GM20431 (cell line): ENCODE measurements around the gene SCN2B.

Experiments
- in situ Hi-C: fragments of 300-500 bp; cut with MseI, MboI; formaldehyde crosslinking; loops from one replicate; pipeline ENCODE4 v1.15.0; 2020; ENCODE audit warnings: low sequenced_read_pairs; ENCODE audit not compliant: unreplicated experiment

Gene SCN2B

DNA sequence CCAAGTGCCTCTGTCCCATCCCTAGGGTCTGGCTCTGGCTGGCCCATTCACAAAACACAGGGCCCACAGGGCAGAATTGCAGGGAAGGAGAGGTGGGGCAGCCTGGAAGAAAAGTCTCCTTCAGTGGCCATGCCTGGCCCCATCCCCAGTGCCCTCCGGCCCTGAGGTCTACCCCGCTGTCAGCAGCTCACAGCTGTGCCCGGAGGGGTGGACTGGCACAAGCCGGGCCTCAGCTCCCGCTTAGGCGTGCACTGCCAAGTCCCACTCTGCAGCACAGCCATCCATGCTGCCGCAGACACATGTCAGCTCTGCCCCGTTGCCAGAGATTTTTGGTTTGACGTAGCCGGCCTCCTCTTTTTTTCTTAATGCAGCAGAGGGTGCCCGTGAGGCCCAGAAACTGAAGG, 3.9 kb upstream of the SCN2B start:
- in situ Hi-C loops, result no loop called here

DNA sequence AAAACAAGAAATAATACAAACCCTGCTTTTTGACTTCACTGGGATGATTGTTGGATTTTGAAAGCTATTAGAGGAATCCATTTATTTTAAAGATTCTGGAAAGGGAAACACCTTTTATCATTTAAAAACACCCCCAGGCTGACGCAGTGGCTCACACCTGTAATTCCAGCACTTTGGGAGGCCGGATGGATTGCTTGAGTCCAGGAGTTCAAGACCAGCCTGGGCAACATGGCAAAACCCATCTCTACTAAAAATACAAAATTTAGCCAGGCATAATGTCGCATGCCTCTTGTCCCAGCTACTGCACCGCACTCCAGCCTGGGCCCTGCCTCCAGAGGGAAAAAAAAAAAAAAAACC, 317 bp upstream of the SCN2B start:
- in situ Hi-C loops, result no loop called here

DNA sequence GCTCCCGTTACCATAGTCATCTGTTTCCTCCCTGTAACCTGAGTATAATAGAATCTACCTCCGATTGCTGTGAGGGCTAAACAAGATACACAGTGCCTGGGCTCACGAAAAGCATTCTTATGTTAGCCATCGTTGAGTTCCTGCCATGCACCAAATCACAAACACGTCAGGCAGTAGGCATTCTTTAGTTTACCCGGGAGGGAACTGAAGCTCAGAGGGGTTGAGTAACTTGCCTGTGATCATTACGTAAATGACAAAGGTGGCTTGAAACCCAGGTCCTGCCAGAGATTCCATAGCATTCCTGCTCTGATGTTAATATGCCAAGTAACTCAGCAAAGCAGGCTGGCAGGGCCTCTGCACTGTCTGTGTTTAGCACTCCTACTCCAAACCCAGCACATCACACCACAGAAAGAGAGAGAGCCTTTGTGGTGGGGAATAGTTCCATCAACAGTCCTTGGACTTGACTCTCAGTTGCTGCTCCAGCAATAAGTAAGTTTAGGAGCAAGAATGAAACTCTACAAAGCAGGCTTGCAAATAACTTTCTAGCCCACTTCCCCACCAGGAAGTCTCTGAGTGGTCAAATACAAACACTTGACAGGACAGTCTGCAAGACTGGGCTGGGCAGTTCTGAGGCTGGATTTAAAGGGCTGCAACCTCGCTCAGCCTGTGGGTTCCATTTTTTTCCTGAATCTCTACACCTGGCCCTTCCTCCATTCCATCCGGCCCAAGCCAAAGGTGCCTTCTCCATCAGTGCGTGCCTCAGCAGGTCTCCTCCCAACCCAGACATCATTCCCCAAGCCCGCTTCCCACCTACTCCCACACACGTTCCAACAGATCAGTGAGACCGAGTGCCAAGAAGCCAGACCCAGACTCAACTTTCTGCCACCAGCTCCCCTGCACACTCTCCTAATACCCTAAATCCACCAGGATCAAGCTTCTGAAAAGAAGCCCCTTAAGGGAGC, 1.1 kb downstream of the SCN2B start:
- in situ Hi-C loops, result no loop called here

DNA sequence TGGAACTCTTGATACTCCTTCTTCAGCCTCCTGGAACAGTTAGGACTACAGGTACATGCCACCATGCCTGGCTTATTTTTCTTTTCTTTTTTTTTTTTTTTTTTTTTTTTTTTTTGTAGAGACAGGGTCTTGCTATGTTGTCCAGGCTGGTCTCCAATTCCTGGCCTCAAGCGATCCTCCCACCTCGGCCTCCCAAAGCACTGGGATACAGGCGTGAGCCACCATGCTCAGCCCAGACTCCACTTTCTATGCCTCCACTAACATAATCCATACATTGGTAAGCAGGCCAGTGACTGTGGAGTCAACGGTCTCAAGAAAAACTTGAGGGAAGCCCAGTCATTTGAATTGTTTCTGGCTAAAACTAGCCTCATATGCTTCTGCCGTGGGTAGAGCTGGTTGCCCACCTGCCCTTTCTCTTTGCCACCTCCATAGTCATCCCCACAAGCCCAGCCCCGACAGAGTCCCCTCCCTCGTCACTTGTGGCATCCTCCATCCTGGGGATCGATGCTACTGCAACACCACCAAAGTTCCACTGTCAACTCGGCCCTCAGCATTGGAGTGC, 2.4 kb downstream of the SCN2B start:
- in situ Hi-C loops, result no loop called here

DNA sequence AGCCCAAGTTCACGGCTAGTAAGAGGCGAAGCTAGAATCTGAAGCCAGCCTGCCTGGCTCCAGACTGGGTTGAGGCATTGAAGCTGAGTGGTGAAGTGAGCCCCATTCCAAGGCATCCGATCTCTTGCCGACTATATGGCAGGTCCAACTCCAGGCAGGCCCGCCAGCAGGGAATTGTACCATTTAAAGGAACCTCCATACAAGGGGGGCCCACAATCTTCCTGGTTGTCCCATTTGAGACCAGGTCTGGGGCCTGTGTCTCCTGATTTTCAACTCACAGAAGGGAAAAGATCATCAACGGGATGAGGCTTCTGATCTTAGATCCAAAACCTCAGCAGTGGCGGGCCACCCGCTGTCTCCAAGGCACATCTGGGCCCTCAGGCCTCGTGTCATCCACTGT, 4.1 kb downstream of the SCN2B start:
- in situ Hi-C loops, result no loop called here

DNA sequence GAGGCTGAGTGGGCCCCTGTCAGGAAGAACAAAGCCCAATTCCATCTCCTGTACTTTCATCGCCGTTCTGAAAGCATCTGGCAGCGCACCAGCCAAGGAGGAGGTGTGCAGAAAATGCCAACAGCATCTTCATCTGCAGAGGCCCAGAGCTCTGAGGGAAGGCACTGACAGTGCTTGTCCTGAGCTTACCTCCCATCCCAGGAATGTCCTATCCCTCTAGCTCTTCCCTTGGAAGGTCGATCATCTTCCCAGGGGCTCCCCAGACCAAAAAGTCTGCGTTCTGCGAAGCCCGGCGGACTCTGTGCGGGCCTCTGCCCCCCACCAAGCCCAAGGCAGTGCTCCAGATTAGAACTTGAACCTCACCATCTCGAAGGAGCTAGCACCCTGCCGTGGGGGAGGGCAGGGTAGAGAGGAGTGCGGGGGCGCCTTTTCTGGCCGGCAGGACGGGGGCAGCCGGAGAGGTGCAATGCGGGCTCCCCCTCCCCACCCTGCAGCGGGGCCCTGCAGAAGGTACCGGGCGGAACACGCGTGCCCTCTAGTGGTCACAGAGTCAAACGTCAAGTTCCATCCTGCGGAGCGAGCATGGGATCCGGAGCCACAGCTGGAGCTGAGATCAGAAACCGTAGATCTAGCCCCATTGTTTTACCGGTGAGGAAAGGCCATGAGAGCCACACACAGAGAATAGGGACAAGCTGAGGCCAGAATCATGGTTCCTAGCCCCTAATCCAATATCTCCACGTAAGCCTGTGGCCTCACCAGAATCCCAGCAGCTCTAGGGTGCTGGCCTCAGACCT, 5.0 kb downstream of the SCN2B start:
- in situ Hi-C loops, result no loop called here

DNA sequence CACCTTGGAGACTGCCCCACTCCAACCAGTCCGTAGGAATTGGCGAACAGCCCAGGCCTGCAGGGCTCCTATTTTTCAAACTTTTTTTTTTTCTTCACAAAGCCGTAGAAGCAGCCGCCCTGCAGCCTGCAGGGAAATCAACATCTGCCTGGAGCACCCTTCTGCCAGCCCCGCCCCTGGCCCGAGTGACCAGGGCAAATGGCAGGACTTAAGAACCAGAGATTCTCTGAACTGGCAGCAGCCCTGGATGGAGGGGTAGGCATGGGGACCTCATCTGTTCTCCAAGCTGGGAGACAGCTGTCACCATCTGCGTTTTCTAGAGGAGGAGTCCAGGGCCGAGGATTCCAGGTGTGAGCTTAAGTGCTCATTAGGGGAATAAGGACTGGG, 5.6 kb downstream of the SCN2B start:
- in situ Hi-C loops, result no loop called here

DNA sequence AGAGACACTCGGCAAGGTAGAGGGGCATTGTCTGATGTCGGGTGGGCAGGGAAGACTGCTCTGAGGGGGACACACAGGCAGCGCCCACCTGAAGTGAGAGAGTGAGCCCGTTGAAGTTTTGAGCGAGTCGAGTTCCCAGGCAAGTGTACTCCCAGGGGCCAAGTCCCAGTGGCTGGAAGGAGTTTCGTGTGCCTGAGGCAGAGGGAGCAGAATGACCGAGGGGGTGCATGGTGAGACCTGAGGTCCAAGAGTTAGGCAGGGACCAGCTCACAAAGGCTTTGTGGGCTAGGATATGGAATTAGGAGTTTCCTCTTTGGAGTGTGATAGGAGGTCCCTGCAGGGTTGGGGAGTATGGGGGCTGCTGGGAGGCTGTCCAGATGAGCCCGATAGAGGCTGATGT, 6.2 kb downstream of the SCN2B start:
- in situ Hi-C loops, result no loop called here

DNA sequence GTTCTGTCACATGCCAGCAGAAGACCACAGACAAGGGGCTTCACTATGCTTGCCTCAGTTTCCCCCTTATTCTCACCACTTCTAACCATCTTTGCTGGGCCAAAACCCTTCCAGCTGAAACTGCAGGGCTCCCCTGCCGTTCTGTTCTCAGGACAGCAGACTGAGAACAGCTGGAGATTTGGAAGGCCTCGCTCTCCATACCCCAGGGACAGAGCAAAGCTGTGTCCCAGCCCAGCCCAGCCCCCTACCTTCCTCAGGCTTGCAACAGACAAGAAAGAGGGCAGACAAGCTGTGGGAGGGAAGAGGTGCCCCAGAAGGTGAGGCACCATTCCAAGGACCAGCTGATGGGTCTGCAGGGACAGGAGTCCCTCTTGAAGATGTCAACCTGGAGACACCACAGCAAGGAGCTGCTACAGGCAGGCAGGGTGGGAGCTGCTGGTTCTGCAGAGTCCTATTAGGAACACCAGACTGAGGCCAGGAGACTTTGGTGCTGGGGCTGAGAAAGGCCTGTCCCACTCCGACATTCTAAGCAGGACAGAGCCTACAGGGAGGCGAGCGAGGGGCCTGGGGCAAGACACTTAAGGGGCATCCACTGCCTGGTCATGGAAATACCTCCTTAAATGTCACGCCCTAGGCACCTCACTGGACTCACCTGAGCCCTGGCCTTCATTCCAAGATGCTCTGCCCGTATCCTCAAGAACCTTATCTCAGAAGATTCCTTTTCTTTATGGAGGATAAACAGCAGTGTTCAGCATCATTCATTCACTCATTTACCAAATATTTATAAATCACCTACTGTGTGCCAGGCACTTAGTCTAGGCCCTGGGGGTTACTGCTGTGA, 6.9 kb downstream of the SCN2B start:
- in situ Hi-C loops, result no loop called here

DNA sequence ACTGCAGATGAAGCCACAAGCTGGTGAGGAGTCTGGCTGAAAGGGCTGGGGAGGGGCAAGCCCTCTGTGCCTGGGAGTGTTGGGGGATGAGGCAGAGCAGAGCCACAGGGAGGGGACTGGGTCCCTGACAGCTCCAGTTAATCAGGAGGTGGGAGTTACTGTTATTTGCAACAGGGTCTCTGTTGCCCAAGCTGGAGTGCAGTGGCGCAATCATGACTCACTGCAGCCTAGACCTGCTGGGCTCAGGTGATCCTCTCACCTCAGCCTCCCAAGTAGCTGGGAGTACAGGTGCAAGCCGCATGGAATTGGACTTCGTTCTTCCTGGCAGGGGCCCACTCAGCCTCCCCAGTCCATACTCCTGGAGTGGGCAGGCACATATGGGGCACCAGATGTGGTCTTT, 7.7 kb downstream of the SCN2B start:
- in situ Hi-C loops, result no loop called here

DNA sequence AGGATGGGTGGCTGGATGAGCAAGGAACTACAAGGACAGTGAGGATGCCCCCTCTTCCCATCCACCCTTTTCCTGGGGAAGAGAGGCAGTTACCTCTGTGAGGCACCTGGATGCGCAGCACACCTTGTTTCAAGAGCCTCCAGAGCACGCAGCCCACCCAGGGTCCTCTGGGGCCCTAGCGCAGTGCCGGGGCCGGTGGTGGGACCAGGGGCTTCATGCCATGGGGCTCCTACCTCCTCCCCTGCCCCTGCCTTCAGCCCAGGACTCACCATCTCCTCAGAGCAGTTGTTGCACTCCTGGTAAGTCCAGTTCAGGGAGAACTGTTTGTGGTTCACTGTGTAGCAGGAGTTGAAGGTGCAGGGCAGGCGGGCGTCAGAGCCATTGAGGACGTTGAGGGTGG, 8.1 kb downstream of the SCN2B start:
- in situ Hi-C loops, result no loop called here

DNA sequence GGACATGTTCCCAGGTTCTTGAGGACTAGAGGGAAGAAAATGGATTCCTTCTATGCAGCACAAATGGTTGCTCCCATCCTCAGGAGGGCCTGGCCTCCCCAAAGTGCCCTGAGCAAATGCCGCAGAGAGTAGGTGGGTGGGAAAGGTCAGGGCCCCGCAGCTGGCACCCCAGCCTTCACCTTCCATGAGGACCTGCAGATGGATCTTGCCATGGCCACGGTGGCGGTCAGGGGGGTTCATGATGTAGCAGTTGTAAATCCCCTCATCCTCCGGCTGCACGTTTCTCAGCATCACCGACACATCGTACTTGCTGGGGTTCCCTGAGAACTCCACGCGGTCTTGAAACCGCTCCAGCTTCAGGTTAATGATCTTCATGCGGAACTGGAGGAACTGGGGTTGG, 8.5 kb downstream of the SCN2B start:
- in situ Hi-C loops, result no loop called here

DNA sequence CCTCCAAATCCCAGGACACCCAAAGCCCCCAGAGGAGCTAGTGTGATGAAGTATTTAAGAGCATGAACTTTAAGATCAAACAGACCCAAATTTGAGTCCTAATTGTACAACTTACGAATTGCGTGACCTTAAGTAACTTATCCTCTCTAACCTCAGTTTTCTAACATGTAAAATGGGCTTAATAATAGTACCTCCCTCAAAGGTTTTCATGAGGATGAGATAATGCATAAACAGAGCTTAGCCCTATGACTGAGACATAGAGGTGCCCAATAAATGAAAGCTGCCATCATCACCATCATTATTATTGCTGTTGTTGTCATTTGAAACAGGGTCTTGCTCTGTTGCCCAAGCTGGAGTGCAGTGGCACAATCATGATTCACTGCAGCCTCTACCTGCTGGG, 9.2 kb downstream of the SCN2B start:
- in situ Hi-C loops, result no loop called here

DNA sequence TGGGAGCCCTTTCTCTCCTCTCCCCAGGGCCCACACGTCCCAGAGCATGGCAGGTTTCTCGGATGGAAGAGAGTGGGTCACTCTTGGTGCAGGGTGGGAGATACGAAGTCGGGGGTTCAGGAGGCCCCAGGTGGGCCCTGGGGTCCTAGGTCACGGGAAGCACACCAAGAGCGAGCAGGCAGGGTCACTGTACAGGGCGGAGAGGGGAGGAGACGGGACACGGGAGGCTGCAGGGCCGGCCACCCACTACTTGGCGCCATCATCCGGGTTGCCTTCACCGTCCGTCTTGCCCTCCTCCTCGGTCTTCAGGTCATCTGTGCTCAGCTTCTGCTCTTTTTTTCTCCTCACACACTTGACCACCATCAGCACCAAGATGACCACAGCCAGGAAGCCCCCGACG, 9.8 kb downstream of the SCN2B start:
- in situ Hi-C loops, result no loop called here

DNA sequence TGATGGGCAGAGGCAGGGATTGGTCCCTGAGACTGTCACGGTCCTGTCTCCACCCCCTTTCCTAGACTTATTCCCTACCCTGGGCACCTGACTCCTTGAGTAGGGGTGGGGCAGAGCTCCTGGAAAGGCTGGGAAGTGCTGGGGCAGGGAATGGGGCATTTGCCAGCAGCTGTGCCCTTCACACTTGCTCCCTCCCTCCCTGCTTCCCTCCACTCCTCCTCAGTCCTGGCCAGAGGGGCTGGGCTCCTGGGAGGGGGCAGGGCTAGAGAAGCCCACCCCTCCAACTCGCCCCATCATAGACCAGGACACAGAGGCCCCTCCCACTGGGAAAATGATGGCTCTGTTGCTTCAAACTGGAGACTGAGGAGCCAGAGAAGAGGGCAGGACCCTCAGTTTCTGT, 11.6 kb downstream of the SCN2B start:
- in situ Hi-C loops, result no loop called here

DNA sequence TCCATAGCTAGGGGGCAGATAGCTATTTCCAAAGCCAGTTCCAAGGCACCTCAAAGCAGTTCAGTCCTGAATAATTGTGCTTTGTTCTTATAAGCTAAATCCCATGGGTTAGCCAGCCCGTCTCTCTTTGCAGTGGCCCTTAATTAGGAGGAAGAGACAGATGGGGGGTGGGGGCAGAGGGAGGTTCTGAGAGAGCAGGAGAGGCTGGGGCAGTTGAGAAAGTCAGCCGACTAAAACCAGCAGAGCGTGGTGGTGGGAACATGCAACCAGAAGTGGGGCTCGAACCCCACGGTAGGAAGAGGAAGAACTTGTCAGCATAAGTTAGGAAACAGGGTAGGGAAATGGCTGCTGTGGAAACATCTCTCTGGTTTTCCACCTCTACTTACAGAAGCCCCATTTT, 12.9 kb downstream of the SCN2B start:
- in situ Hi-C loops, result no loop called here

DNA sequence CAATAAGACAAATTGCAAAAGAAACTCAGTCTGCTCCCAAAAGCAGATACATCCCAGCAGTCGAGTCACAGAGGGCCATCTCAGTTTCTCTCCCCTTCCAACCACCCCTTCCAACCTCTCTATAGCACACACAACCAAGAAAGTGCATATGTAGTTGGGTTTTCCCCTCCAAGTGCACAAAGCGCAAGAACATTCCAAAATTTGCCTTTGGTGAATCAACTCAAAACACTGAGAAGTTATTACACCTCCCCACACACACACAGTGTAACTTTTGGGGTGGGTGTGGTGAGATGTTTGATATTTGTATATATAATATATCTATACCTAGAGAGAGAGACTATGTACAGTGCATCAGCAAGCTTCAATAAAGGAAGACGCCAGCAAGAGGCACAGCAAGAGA, 13.6 kb downstream of the SCN2B start:
- in situ Hi-C loops, result no loop called here

DNA sequence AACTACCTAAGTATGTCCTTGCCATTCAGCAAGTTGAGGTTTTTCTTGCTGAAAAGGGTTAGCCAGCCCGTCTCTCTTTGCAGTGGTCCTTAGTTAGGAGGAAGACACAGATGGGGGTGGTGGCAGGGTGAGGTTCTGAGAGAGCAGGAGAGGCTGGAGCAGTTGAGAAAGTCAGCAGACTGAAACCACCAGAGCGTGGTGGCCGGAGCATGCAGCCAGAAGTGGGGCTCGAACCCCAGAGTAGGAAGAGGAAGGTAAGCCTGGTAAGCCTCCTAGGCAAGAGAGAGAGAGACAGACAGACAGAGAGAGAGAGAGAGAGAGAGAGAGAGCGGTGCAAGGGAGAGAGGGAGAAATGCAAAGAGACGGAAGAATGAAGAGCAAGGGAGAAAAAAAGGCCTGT, 14.7 kb downstream of the SCN2B start:
- in situ Hi-C loops, result no loop called here

DNA sequence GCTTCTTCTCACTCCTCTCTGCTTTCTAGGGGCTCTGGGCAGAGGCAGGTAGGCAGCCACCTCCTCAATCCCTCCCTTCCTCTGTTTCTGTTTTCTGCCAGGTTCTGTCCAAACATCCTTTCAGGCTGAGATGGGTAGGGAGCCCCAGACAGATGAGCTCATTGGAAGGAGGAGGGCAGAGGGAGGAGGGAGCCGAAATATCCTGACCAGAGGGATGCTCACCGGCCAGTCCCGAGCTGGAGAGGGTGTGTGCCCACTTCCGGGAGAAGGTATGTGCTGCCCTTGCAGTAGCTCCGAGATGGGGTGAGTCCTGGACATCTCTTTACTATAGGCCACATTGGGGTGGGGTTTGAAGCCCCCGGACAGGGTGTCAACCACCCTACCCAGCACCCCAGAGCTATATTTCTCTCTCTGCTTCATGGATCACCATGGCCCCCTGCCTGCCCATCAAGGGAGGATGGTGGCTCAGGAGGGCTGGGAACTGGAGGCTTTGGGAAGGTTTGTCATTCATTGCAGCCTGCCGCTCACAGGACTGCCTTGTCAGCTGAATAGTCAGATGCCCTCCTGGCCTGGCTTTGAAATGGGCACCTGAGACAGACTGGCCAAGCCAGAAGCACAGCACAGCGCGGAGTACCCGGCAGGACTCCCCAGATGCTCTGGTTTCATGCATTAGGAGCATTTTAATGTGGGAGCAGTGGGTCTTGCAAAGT, 19.1 kb downstream of the SCN2B start:
- in situ Hi-C loops, result no loop called here
